HepG2 (cell line): ENCODE results near the gene ACTN4. TPM values are rescaled to one million over a fixed set of nuclear protein-coding genes. Genes with fewer than 3 reads are reported as not detected.
A peak's percentile ranks its signal among the peaks of the same experiment; 100 is the strongest.

Source experiments
- ATAC-seq: fragments of 200-7000 bp; cut with Tn5 transposase; 3 replicates; pipeline ENCODE4 v1.9.1; 2020; ENCODE audit warnings: mild to moderate bottlenecking, moderate library complexity
- BruUV-seq: library from RNA; stranded (reverse); fragments of 400-500 nt; replicated peaks from 2 replicates; lab custom pipeline; 2021; lab: Mats Ljungman, UMichigan
- CTCF ChIA-PET: fragments of 300-600 bp; formaldehyde crosslinking; extraction: SDS; loops from one replicate; lab custom pipeline; 2021; ENCODE audit warnings: low total read pairs, inconsistent platforms, low intra/inter-chr PET ratio; lab: Yijun Ruan, JAX
- POLR2A ChIA-PET: fragments of 350-600 bp; sonication (Branson Sonifier 250); formaldehyde crosslinking; loops from one replicate; lab custom pipeline; 2020; ENCODE audit warnings: antibody characterized with exemption, inconsistent platforms; lab: Yijun Ruan, JAX
- DNase-seq: peaks from one replicate; pipeline ENCODE4 v3.0.0-alpha.2; 2015; ENCODE audit warnings: low spot score
- FAIRE-seq: peaks from 3 replicates; lab custom pipeline; 2011; peaks lifted over from hg19 to GRCh38; lab: Jason Lieb, UNC
- H2AFZ ChIP-seq: one replicate; pipeline ENCODE4 v1.6.1; 2011; ENCODE audit warnings: low read length, inconsistent platforms
- H3K27ac ChIP-seq: fragments of 300-600 bp; 3 replicates; pipeline ENCODE4 v1.8.0; 2011; ENCODE audit warnings: mixed run types, mild to moderate bottlenecking, mixed read lengths, low read length, inconsistent platforms; ENCODE audit not compliant: insufficient read depth; ENCODE audit errors: extremely low read length
- H3K27me3 ChIP-seq, 2 experiments: fragments of 200-600 bp in 1 of 2; 2 replicates in 1 of 2; 3 replicates in 1 of 2; pipeline versions ENCODE4 v1.6.0 to v1.8.0; 2011; ENCODE audit warnings: low read length in 2 of 2, mild to moderate bottlenecking in 2 of 2, moderate library complexity in 2 of 2, inconsistent platforms in 1 of 2; ENCODE audit not compliant: insufficient read depth in 2 of 2, control insufficient read depth in 1 of 2
- H3K36me3 ChIP-seq, 2 experiments: fragments of 200-600 bp in 1 of 2; replicated peaks in 1 of 2; 2 replicates in 1 of 2; 3 replicates in 1 of 2; pipeline versions ENCODE4 v1.5.1 to v1.8.0; 2011; ENCODE audit warnings: low read length in 2 of 2, inconsistent platforms in 1 of 2; ENCODE audit not compliant: insufficient read depth in 2 of 2, control insufficient read depth in 1 of 2
- H3K4me1 ChIP-seq: 2 replicates; pipeline ENCODE4 v1.5.1; 2012; ENCODE audit warnings: low read length, inconsistent platforms; ENCODE audit not compliant: insufficient read depth
- H3K4me2 ChIP-seq: 2 replicates; pipeline ENCODE4 v1.6.0; 2011; ENCODE audit warnings: low read depth, low read length, inconsistent platforms
- H3K4me3 ChIP-seq, 3 experiments: fragments of 200-600 bp in 1 of 3; sonication (generic), shearing (Covaris generic) in 1 of 3; replicated peaks in 1 of 3; 2 replicates each; pipeline ENCODE4 v1.5.1; 2011 to 2016; ENCODE audit warnings: low read length in 3 of 3, inconsistent platforms in 2 of 3, low read depth in 2 of 3, mild to moderate bottlenecking in 2 of 3, control low read depth in 1 of 3, mixed read lengths in 1 of 3; ENCODE audit not compliant: insufficient read depth in 1 of 3
- H3K79me2 ChIP-seq: one replicate; pipeline ENCODE4 v1.6.1; 2011; ENCODE audit warnings: low read length, inconsistent platforms; ENCODE audit not compliant: insufficient read depth
- H3K9ac ChIP-seq: 2 replicates; pipeline ENCODE4 v1.6.0; 2011; ENCODE audit warnings: mild to moderate bottlenecking, low read depth, low read length, inconsistent platforms; ENCODE audit not compliant: insufficient read depth
- H3K9me3 ChIP-seq: 2 replicates; pipeline ENCODE4 v1.5.1; 2012; ENCODE audit warnings: mild to moderate bottlenecking, low read length
- H4K20me1 ChIP-seq: 2 replicates; pipeline ENCODE4 v1.6.0; 2011; ENCODE audit warnings: inconsistent platforms, mild to moderate bottlenecking, low read length, moderate library complexity; ENCODE audit not compliant: insufficient read depth
- AGO2 ChIP-seq: fragments of 200-400 bp; formaldehyde crosslinking; optimal IDR thresholded peaks from 2 replicates; pipeline ENCODE3; 2017; ENCODE audit warnings: mild to moderate bottlenecking, low read depth, low read length, moderate library complexity
- FOXM1 ChIP-seq: sonication (generic); formaldehyde crosslinking; IDR thresholded peaks from 2 replicates; pipeline ENCODE4 v1.5.0; 2020; ENCODE audit warnings: missing genetic modification reagents
- NFYC ChIP-seq: IDR thresholded peaks from 2 replicates; pipeline ENCODE4 v1.6.1; 2016; ENCODE audit warnings: missing genetic modification reagents, missing compliant biosample characterization
- NONO ChIP-seq, 2 experiments: fragments of 450-650 bp in 1 of 2; sonication (generic) in 1 of 2; formaldehyde crosslinking in 1 of 2; IDR thresholded peaks in 1 of 2; conservative IDR thresholded peaks in 1 of 2; 2 replicates each; pipeline versions ENCODE4 v1.6.1 to v1.8.0; 2017 to 2022; ENCODE audit warnings: mild to moderate bottlenecking in 1 of 2, missing genetic modification reagents in 1 of 2, moderate library complexity in 1 of 2
- RBM22 ChIP-seq: fragments of 200-400 bp; formaldehyde crosslinking; optimal IDR thresholded peaks from 2 replicates; pipeline ENCODE3; 2017; ENCODE audit warnings: mild to moderate bottlenecking, low read length, moderate library complexity
- TAF1 ChIP-seq: sonication (generic); formaldehyde crosslinking; IDR thresholded peaks from 2 replicates; pipeline ENCODE4 v1.4.0; 2020; ENCODE audit warnings: missing genetic modification reagents
- ZNF317 ChIP-seq: sonication (generic); formaldehyde crosslinking; IDR thresholded peaks from 2 replicates; pipeline ENCODE4 v1.5.0; 2020; ENCODE audit warnings: mild to moderate bottlenecking, missing genetic modification reagents
- WGBS: methylation state at CpG from one replicate; pipeline ENCODE4 v1.1.6; 2017; ENCODE audit warnings: low lambda C conversion rate; 5-methylcytosine and 5-hydroxymethylcytosine counted together
- in situ Hi-C: cut with HindIII; loops from 2 replicates; pipeline ENCODE4 v1.10.0; 2017; ENCODE audit warnings: low pct_unique_long_range_greater_than_20kb; ENCODE audit not compliant: extremely low pct_ligation_motif_present
- intact Hi-C: fragments of 100-400 bp; cut with micrococcal nuclease; formaldehyde crosslinking; loops from one replicate; pipeline ENCODE4 v1.10.0; 2022; ENCODE audit not compliant: unreplicated experiment
- polyA plus RNA-seq, 8 experiments: library from polyadenylated mRNA; depleted of rRNA in 3 of 8; stranded (reverse) in 7 of 8; unstranded in 1 of 8; fragments of >200 nt; fragmentation: Illumina TruSeq in 4 of 8; extraction: Trizol in 4 of 8; gene quantifications; 2 replicates each; pipeline versions ENCODE4 v1.2.1 to v1.2.3, GENCODE V29; 2011 to 2016; ENCODE audit warnings: low read depth in 4 of 8, missing spikeins in 1 of 8, mixed read lengths in 1 of 8; ENCODE audit not compliant: insufficient read depth in 1 of 8
- total RNA-seq, 5 experiments: library from RNA; depleted of rRNA; stranded (reverse); fragments of >200 nt; fragmentation: Illumina TruSeq; extraction: Trizol; gene quantifications; 2 replicates each; pipeline ENCODE4 v1.2.3, GENCODE V29; 2016; ENCODE audit warnings: low read depth in 1 of 5

The ACTN4 gene
- total and polyA plus RNA-seq, 2 of the 13 experiments (the other 11 are each of a cell fraction or from before 2014, with no cell fraction given) = 171 to 192 TPM

DNA sequence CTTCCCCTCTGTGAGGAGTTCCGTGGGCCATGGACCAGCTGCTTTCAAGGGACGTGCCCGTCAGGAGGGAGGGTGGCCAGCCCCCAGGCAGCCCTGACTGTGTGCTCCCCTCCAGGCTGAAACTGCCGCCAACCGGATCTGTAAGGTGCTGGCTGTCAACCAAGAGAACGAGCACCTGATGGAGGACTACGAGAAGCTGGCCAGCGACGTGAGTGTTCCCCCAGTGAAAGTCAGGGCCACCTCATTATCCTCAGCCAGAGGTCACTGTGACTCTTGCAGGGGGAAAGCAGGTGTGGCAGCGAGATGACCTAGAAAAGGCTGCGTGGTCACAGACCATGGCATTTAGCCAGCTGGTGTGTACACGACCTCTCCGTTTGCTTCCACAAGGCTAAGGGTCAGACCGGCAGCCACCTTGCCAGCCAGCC, 66.9 kb downstream of the ACTN4 start (continued):
- TF ChIP-seq AGO2 = peak; percentile 61

DNA sequence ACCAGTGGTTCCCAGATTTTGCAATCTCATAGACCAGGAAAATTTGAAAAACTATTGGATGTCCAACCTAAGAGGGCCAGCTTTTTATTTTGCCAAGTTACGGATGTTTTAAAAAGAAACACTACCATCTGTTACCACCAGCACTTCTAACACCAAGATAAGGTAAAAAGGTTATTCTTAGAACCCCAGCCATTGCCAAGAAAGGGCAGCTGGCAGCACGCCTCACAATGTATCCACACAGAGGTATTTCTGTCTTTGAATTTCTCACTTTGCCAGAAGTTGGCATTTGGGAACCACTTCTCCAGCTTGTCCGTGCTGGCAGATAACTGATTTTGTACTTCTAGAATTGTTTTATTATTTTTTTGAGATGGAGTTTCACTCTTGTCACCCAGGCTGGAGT, 68.1 kb downstream of the ACTN4 start:
- in situ Hi-C loops = no loop called here
- ATAC-seq (no peak), DNase-seq (no peak), FAIRE-seq (no peak)
- Histone ChIP-seq H3K4me1 (peaks cover 21% of the 10 kb centered on the region), H3K36me3 (peaks cover 50 to 78% of the 10 kb centered on the region in 2 experiments), H3K4me2 (no peak overlapping the region), H3K9ac (no peak overlapping the region), H2AFZ (no peak overlapping the region), H3K79me2 (no peaks in the 10 kb centered on the region), H3K27ac (no peak overlapping the region), H3K27me3 (no peaks in the 10 kb centered on the region), H3K4me3 (no peak overlapping the region), H4K20me1 (no peaks in the 10 kb centered on the region), H3K9me3 (no peaks in the 10 kb centered on the region)
- ChIA-PET POLR2A (interaction anchor here (1.5 kb wide), 1 partner anchor 14 kb away, joined by 4 read pairs; no protein-coding TSS in a partner anchor), CTCF (no interaction called here)
- BruUV-seq = no TSS peak
- TF ChIP-seq TAF1 (CRISPR knock-in tag) (no peak), RBM22 (peak; percentile 36), NFYC (no peak), FOXM1 (CRISPR knock-in tag) (no peak)
- intact Hi-C loops = no loop called here
- 100% methylated on average over 3 of the region's 3 CpGs for WGBS

DNA sequence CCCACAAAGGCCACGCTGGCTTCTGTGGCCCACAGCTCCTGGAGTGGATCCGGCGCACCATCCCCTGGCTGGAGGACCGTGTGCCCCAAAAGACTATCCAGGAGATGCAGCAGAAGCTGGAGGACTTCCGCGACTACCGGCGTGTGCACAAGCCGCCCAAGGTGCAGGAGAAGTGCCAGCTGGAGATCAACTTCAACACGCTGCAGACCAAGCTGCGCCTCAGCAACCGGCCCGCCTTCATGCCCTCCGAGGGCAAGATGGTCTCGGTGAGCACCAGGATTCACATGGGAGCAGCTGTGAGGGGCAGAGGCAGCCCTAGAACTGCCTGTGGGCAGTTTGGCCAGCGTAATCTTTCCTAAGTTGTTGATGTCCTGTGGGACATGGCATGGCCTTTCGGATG, 69.6 kb downstream of the ACTN4 start:
- WGBS = 100% methylated on average over 1 of the region's 17 CpGs
- TF ChIP-seq NONO (IDR thresholded peaks at IDR 0.05) = no peak
- TF ChIP-seq NONO (CRISPR knock-in tag; conservative IDR thresholded peaks at IDR 0.05) = 0 out of 2 replicates have a peak, but pooled peaks have one; percentile 10
- TF ChIP-seq AGO2 = peak; percentile 89
- no peak for TF ChIP-seq ZNF317

More for the DNA sequence above, 69.6 kb downstream of the ACTN4 start:
- in situ Hi-C loops (no loop called here), intact Hi-C loops (no loop called here)
- Histone ChIP-seq H3K9ac (no peak overlapping the region), H3K4me3 (no peak overlapping the region), H3K79me2 (no peaks in the 10 kb centered on the region), H3K27ac (no peak overlapping the region), H3K27me3 (no peaks in the 10 kb centered on the region), H3K4me1 (peaks cover 36% of the 10 kb centered on the region), H3K9me3 (no peaks in the 10 kb centered on the region), H3K4me2 (no peak overlapping the region), H2AFZ (no peak overlapping the region), H3K36me3 (peaks cover 39 to 64% of the 10 kb centered on the region in 2 experiments; a peak in 4 of 5 replicates), H4K20me1 (no peaks in the 10 kb centered on the region)
- DNase-seq (no peak), FAIRE-seq (no peak), ATAC-seq (no peak)
- POLR2A ChIA-PET = interaction anchor here (0.8 kb wide), 1 partner anchor 15 kb away, joined by 3 read pairs; no protein-coding TSS in a partner anchor
- CTCF ChIA-PET = no interaction called here
- BruUV-seq = no TSS peak
